Activated naive CD8-positive, alpha-beta T cell treated with anti-CD3 and anti-CD28 coated beads, Interleukin-2, amount 10 ng/mL, durations not matched to agents 7 days and 5 days (primary cell): ENCODE data around the gene ARHGAP22. TPM values are rescaled to one million over a fixed set of nuclear protein-coding genes. Genes with fewer than 3 reads are reported as not detected.

Experiments
- ATAC-seq: fragments of 150-1000 bp; cut with Tn5 transposase; one replicate; pipeline ENCODE4 v1.10.0; 2021; ENCODE audit warnings: low read depth, moderate library complexity
- POLR2A ChIA-PET: fragments of 350-600 bp; sonication (Branson Sonifier 250); formaldehyde crosslinking; loops from one replicate; lab custom pipeline; 2021; ENCODE audit warnings: antibody characterized with exemption; lab: Charles Lee
- DNase-seq: peaks from one replicate; pipeline ENCODE4 v3.0.0; 2021
- H3K27ac Mint-ChIP-seq: one replicate; pipeline ENCODE4 v1.8.0; 2022; ENCODE audit warnings: mild to moderate bottlenecking, mixed read lengths
- H3K27me3 Mint-ChIP-seq: one replicate; pipeline ENCODE4 v1.8.0; 2022; ENCODE audit warnings: mild to moderate bottlenecking, moderate library complexity, mixed read lengths
- H3K36me3 Mint-ChIP-seq: one replicate; pipeline ENCODE4 v1.8.0; 2021; ENCODE audit warnings: mild to moderate bottlenecking, mixed read lengths
- H3K4me1 Mint-ChIP-seq: one replicate; pipeline ENCODE4 v1.8.0; 2021; ENCODE audit warnings: mixed read lengths
- H3K4me3 Mint-ChIP-seq: one replicate; pipeline ENCODE4 v1.8.0; 2022; ENCODE audit warnings: mild to moderate bottlenecking, moderate library complexity, mixed read lengths
- H3K9me3 Mint-ChIP-seq: one replicate; pipeline ENCODE4 v1.8.0; 2021; ENCODE audit warnings: mixed read lengths
- total RNA-seq, 2 experiments: library from RNA; stranded (reverse); gene quantifications; one replicate each; pipeline ENCODE4 v1.2.3, GENCODE V29; 2021

ARHGAP22 gene
- total RNA-seq, 2 experiments from 2014 or later: 0.26 to 0.30 TPM

DNA sequence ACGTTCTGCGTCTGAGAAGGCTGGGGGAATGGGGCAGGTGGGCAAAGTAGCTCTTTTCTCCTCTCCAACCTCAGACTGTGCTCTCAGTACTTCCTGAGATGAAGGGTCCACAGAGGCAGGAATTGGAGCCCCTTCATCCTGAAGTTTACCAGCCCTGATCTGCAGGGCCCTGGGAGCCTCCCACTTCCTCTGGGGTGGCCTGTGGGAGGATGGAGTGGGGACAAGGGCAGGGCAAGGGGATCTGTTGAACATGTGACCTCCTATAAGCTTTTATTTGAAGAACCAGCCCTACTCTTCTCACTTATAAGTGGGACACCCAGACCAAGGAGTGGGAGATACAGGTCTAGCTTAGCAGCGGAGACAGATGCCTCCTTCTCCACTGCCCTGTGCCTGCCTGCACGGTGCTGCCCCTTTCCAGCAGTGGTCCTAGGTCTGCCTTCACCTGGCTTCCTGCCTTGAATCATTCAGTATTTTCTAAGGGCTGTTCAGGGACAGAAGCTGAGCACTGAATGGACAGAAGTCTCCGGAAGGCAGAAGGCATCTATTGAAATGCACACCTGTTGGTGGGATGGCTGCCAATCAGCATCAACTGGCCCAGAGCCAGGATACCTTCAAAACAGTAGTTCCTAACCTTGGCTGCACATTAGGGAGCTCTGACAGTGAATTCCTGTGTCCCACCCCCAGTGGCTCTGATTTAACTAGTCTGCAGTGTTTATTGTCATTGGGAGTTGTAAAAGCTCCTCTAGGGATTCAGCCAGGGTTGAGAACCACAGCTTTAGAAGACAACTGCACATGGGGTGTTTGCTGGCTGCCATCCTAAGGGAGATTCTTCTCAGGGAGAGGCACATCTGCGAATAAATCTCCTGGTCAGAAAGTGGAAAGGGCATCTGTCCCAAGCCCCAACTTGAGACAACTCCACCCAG lies 2.7 kb upstream of the ARHGAP22 start:
- DNase-seq: no peak
- no peak overlapping the region for H3K27ac Mint-ChIP-seq
- POLR2A ChIA-PET: no interaction called here
- peaks cover 3% of the 10 kb centered on the region for H3K4me1 Mint-ChIP-seq
- peaks cover 32% of the 10 kb centered on the region for H3K27me3 Mint-ChIP-seq
- H3K4me3 Mint-ChIP-seq: no peak overlapping the region
- H3K9me3 Mint-ChIP-seq: no peaks in the 10 kb centered on the region
- H3K36me3 Mint-ChIP-seq: no peaks in the 10 kb centered on the region
- ATAC-seq: no peak

DNA sequence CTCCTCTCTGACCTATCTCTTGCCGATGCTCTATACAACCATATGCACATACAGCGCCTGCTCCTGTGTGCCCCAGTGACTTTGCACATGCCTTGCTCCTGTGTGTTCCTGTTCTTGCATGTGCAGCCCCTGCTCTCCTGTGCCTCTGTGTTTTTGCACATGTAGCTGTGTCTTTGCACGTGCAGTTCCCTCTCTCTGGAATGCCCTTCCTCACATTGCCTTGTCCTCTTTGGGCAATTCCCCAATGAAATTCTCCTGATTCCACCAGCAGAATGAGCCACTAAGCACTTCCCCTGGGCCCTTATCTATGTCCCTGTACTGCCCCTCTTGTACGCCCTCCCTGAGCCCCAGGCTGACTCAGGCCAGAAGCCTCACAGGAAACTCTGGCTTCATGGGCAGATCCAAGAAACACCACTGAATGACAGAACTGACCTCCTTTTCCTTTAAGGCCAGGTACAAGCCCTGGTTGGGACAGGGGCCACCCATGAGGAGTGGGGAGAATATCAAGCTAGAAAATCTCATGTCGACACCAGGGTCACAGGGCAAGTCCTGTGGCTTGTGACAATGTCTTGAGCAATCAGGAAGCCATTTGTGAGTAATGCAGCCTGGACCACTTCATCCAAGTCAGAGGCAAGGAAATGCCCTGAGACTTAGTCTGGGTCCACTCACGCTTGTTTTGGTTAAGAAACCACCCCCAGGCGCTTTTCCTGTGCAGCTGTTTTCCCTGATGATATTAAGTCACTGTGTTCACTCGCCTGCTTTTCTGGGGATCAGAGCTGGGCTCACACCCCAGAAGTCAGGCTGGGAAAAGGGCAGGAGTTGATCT lies 1.9 kb upstream of the ARHGAP22 start:
- Mint-ChIP-seq H3K4me3 (no peak overlapping the region), H3K36me3 (no peaks in the 10 kb centered on the region), H3K27me3 (peaks cover 32% of the 10 kb centered on the region), H3K9me3 (no peaks in the 10 kb centered on the region), H3K4me1 (peaks cover 3% of the 10 kb centered on the region), H3K27ac (peak overlapping the region; percentile 2)
- ATAC-seq (no peak), DNase-seq (no peak)
- POLR2A ChIA-PET: no interaction called here

DNA sequence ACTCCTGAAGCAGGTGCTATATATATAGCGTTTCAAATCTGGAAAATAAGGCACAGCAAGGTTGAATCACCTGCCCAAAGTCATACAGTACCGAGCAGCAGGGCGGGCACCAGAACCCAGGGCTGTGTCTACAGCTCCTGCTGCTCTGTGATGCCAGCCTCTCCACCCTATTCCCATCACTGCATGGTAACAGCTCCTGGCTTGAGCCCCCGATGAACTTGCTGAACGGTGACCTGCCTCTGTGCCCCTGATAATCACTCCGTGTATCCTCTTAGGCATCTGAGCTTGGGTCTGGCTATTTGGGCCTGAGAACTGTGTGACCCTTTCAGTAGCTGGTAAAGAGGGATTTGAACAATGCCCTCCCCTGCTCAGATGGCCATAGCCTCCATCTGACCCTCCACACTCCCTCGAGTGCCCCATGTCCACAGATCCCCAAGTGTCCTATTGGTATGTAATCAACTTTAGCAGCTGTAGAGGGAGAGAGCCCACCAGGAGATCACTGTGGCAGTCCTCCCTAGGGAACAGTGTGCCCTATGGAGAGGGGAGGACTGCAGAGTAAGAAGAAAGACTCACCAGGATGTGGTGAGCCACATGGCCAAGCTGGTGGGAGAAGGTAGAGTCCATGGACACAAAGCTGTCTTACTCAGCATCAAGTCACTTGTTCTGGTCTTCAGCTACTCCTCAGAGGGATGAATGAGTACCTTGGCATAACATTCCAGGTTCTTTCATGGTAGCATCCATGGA lies 1.1 kb upstream of the ARHGAP22 start:
- H3K36me3 Mint-ChIP-seq: no peaks in the 10 kb centered on the region
- ATAC-seq: no peak
- DNase-seq: no peak
- no peak overlapping the region for H3K27ac Mint-ChIP-seq
- H3K4me1 Mint-ChIP-seq: peaks cover 3% of the 10 kb centered on the region
- no peak overlapping the region for H3K4me3 Mint-ChIP-seq
- H3K9me3 Mint-ChIP-seq: no peaks in the 10 kb centered on the region
- peaks cover 32% of the 10 kb centered on the region for H3K27me3 Mint-ChIP-seq
- POLR2A ChIA-PET: no interaction called here

DNA sequence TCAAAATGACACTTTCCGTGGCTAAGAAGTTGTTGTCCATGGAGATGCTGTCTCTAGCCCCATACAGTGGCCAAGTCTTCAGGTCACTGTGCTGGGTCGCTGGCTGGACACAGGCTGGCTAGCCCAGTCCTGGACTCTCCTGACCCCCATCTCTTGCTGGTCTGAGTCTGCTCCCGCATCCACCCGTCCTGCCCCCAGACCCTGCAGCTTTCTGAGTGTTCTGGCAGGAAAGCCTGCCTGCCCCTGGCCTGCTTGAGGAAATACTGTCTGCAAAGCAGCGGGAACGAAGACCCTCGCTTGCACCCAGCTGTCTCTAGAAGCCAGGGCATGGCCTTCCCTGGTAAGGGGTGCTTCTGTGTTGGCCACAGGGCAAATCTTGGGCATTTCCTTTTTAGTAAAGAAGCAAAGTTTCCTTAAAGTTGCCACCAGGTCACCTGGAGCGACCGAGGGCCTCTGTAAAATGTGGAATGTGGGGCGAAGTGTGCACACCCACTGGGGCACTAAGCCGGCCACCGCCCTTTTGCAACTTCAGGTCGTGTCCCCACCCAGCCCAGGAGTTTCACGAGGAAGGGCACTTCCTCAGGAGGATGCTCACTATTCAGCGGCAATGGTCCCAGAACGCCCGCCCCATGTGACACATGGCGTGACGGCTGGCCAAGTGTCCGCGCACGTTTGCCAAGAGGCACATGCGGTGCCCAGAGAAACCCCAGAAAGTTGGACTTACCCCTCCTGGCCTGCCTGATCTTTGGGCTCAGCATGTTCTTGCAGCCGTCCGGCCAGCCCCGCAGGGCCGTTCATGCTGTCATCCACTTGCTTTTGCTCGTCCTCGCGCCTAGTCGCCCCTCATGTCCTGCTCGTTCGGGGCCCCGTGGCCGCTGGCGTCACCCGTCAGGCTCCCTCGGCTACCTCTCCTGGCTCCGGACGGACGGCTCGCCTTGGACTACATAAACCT lies 558 bp downstream of the ARHGAP22 start:
- Mint-ChIP-seq H3K4me3 (no peak overlapping the region), H3K9me3 (no peaks in the 10 kb centered on the region), H3K4me1 (peaks cover 3% of the 10 kb centered on the region), H3K27ac (no peak overlapping the region), H3K27me3 (peaks cover 32% of the 10 kb centered on the region), H3K36me3 (no peaks in the 10 kb centered on the region)
- no peak for ATAC-seq
- DNase-seq: no peak
- POLR2A ChIA-PET: no interaction called here

GRCh38 chr10:48603421-48604038 lies 1.3 kb downstream of the ARHGAP22 start:
- DNase-seq: no peak
- H3K27me3 Mint-ChIP-seq: peaks cover 32% of the 10 kb centered on the region
- no peak overlapping the region for H3K27ac Mint-ChIP-seq
- H3K9me3 Mint-ChIP-seq: no peaks in the 10 kb centered on the region
- no peak for ATAC-seq
- POLR2A ChIA-PET: no interaction called here
- peaks cover 3% of the 10 kb centered on the region for H3K4me1 Mint-ChIP-seq
- H3K4me3 Mint-ChIP-seq: no peak overlapping the region
- H3K36me3 Mint-ChIP-seq: no peaks in the 10 kb centered on the region

GRCh38 chr10:48602401-48603135 lies 2.3 kb downstream of the ARHGAP22 start:
- H3K4me3 Mint-ChIP-seq: no peak overlapping the region
- H3K4me1 Mint-ChIP-seq: peaks cover 3% of the 10 kb centered on the region
- no peak for DNase-seq
- POLR2A ChIA-PET: no interaction called here
- no peak for ATAC-seq
- H3K36me3 Mint-ChIP-seq: no peaks in the 10 kb centered on the region
- H3K9me3 Mint-ChIP-seq: no peaks in the 10 kb centered on the region
- H3K27ac Mint-ChIP-seq: no peak overlapping the region
- H3K27me3 Mint-ChIP-seq: peaks cover 32% of the 10 kb centered on the region

GRCh38 chr10:48601789-48602188 lies 3.1 kb downstream of the ARHGAP22 start:
- DNase-seq: no peak
- POLR2A ChIA-PET: no interaction called here
- H3K4me3 Mint-ChIP-seq: no peak overlapping the region
- H3K9me3 Mint-ChIP-seq: no peaks in the 10 kb centered on the region
- H3K4me1 Mint-ChIP-seq: peaks cover 3% of the 10 kb centered on the region
- no peak overlapping the region for H3K27ac Mint-ChIP-seq
- H3K36me3 Mint-ChIP-seq: no peaks in the 10 kb centered on the region
- ATAC-seq: no peak
- peaks cover 30% of the 10 kb centered on the region for H3K27me3 Mint-ChIP-seq

DNA sequence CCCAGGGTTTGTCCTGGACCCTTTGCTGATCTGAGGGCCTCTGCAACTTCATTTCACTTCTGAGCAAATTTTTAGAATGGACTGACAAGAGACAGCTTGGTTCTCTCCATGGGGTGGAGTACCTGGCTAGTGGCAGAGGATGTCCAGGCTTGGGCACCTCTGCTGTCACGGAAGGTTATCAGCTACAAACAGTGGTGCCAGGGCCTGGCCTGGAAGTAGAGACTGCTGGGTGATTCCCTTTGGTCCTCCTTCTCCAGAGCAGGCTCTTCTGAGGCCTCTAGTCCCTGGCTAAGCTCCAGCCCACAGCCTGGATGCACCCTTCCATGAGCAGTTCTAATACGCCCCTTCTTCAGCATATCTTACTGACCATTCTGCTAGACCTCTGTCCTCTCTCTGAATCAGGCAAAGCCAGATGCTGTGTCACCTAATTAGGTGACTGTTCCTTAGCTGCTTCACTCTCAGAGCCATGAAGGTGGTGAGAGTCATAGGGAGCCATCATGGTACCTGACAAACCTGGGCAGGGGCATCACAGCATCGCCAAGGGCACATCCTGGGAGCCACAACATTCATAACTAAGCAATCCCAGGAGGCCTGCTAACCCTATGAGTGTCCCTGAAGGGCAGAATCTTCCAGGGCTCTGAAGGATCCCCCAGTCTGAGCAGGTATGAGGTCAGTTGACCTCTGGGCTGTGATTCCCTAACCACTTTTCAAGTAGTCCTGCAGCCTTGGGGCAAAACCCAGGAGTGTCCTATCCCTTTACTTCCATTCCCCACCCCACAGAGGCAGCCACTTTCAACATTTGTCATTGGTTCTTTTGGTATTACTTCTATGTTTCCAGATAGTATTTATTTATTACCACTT lies 4.0 kb downstream of the ARHGAP22 start:
- ATAC-seq (no peak), DNase-seq (no peak)
- Mint-ChIP-seq H3K4me1 (no peaks in the 10 kb centered on the region), H3K9me3 (no peaks in the 10 kb centered on the region), H3K4me3 (no peak overlapping the region), H3K27me3 (peaks cover 21% of the 10 kb centered on the region), H3K36me3 (no peaks in the 10 kb centered on the region), H3K27ac (no peak overlapping the region)
- POLR2A ChIA-PET: no interaction called here

GRCh38 chr10:48599830-48600134 lies 5.1 kb downstream of the ARHGAP22 start:
- Mint-ChIP-seq H3K4me3 (no peak overlapping the region), H3K4me1 (no peaks in the 10 kb centered on the region), H3K36me3 (no peaks in the 10 kb centered on the region), H3K9me3 (no peaks in the 10 kb centered on the region), H3K27me3 (peaks cover 12% of the 10 kb centered on the region), H3K27ac (no peak overlapping the region)
- no peak for DNase-seq
- POLR2A ChIA-PET: no interaction called here
- no peak for ATAC-seq

- no peak overlapping the region for H3K4me3 Mint-ChIP-seq
- no peak overlapping the region for H3K27ac Mint-ChIP-seq
- no peaks in the 10 kb centered on the region for H3K36me3 Mint-ChIP-seq
- ATAC-seq (no peak), DNase-seq (no peak)
- POLR2A ChIA-PET: no interaction called here
- no peaks in the 10 kb centered on the region for H3K9me3 Mint-ChIP-seq
- H3K27me3 Mint-ChIP-seq: peaks cover 6% of the 10 kb centered on the region
- no peaks in the 10 kb centered on the region for H3K4me1 Mint-ChIP-seq
These were observed 5.7 kb downstream of the ARHGAP22 start for GRCh38 chr10:48598936-48599829.
